Activated CD4-positive, alpha-beta T cell treated with anti-CD3 and anti-CD28 coated beads, Interleukin-2, amount 10 ng/mL, durations not matched to agents 7 days and 5 days (primary cell): Measurements from ENCODE around the gene WIPF2. TPM values are rescaled to one million over a fixed set of nuclear protein-coding genes. Genes with fewer than 3 reads are reported as not detected.

Experiments
- CTCF ChIA-PET: fragments of 350-600 bp; sonication (Branson Sonifier 250); formaldehyde crosslinking; loops from one replicate; lab custom pipeline; 2021; ENCODE audit warnings: antibody characterized with exemption; lab: Charles Lee
- POLR2A ChIA-PET: fragments of 350-600 bp; sonication (Branson Sonifier 250); formaldehyde crosslinking; loops from one replicate; lab custom pipeline; 2021; ENCODE audit warnings: antibody characterized with exemption; lab: Charles Lee
- DNase-seq: peaks from one replicate; pipeline ENCODE4 v3.0.0-alpha.2; 2020
- H3K27ac Mint-ChIP-seq: one replicate; pipeline ENCODE4 v1.8.0; 2021; ENCODE audit warnings: mild to moderate bottlenecking, moderate library complexity, mixed read lengths
- H3K27me3 Mint-ChIP-seq: one replicate; pipeline ENCODE4 v1.8.0; 2021; ENCODE audit warnings: mixed read lengths
- H3K36me3 Mint-ChIP-seq: one replicate; pipeline ENCODE4 v1.8.0; 2021; ENCODE audit warnings: low read depth, mixed read lengths
- H3K4me1 Mint-ChIP-seq: one replicate; pipeline ENCODE4 v1.8.0; 2021; ENCODE audit warnings: mixed read lengths
- H3K4me3 Mint-ChIP-seq: one replicate; pipeline ENCODE4 v1.8.0; 2021; ENCODE audit warnings: mild to moderate bottlenecking, moderate library complexity, mixed read lengths
- H3K9me3 Mint-ChIP-seq: one replicate; pipeline ENCODE4 v1.8.0; 2021; ENCODE audit warnings: mixed read lengths
- total RNA-seq, 2 experiments: library from RNA; stranded (reverse); gene quantifications; one replicate each; pipeline ENCODE4 v1.2.3, GENCODE V29; 2021

The WIPF2 gene, protein sequence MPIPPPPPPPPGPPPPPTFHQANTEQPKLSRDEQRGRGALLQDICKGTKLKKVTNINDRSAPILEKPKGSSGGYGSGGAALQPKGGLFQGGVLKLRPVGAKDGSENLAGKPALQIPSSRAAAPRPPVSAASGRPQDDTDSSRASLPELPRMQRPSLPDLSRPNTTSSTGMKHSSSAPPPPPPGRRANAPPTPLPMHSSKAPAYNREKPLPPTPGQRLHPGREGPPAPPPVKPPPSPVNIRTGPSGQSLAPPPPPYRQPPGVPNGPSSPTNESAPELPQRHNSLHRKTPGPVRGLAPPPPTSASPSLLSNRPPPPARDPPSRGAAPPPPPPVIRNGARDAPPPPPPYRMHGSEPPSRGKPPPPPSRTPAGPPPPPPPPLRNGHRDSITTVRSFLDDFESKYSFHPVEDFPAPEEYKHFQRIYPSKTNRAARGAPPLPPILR
- 10 to 100 TPM; 23.7 to 26.7 TPM for total RNA-seq

DNA sequence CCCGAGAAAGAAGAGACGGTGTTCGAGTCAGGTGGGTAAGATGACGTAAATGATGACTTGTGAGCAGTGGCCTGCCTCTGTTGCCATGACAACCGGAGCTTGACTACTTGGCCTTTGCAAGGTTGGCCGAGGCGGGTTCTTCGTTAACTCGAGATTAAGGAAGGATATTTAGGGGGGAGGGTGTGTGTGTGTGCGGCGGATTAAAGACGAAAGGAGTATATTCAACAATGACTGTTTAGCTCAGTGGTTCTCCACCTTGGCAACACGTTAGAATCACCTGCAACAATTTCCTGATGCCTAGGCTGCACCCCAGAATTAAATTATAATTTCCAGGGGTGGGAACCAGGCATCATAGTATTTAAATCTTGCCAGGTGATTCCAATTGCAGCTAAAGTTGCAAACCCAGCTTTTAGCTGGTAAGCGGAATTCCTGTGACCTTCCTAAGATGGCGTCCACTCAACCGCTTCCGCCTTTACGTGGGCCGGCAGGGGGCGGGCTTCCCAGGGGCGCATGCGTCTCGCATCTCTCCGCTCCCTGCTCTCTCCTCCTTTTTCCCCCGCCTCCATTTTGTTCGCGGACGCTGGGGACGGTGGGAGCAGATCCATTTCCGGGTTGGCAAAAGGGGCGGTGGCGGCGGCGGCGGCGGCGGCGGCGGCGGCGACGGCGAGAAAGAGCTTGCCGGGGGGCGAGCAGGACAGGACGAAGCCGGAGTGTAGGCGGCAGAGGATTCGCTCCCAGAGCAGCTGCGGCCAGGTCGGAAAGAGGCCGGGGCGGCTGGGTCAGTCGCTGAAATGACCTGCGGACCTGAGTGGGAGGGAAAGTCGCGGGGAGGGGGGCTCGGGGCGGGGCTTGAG lies at the start of gene WIPF2:
Gene WIPF2, plus strand, starts transcription at position 565 of the 854 bp plus-strand sequence. CDS start 37,156 bp downstream, outside the sequence.
- Mint-ChIP-seq H3K4me3 (peak within 1 kb of the TSS; percentile 80), H3K27ac (peak within 1 kb of the TSS; percentile 100), H3K9me3 (no peaks in the 10 kb centered on the region), H3K4me1 (peaks cover 34% of the 10 kb centered on the region), H3K36me3 (peaks cover 4% of the 10 kb centered on the region), H3K27me3 (no peaks in the 10 kb centered on the region)
- ChIA-PET CTCF (interaction anchor here (0.6 to 3.2 kb wide), 17 partner anchors 10 to 214 kb away, joined by 3 to 13 read pairs (median 4); partner anchors contain the start of gene MSL1), POLR2A (interaction anchor here (0.9 to 1.1 kb wide), 2 partner anchors 69 to 191 kb away, joined by 3 read pairs; partner anchors contain the start of gene CDC6)
- peak; percentile 97 for DNase-seq

DNA sequence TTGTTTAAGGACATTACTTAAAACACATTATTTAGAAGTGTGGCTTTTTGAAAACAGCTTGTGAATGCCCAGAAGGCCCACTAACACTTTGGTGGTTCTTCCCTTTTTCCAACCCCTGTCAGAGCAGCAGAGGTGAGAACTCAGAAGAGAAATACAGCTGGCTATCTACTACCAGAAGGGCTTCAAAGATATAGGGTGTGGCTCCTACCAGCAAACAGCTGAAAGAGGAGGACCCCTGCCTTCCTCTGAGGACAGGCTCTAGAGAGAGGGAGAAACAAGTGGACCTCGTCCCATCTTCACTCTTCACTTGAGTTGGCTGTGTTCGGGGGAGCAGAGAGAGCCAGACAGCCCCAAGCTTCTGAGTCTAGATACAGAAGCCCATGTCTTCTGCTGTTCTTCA lies 48.8 kb upstream of the WIPF2 start:
- POLR2A ChIA-PET, result interaction anchor here (0.5 kb wide), 1 partner anchor 60 kb away, joined by 3 read pairs; no protein-coding TSS in a partner anchor
- peaks cover 59% of the 10 kb centered on the region for H3K36me3 Mint-ChIP-seq
- peaks cover 6% of the 10 kb centered on the region for H3K4me1 Mint-ChIP-seq
- no peak overlapping the region for H3K27ac Mint-ChIP-seq
- CTCF ChIA-PET, result interaction anchor here (0.6 to 1.4 kb wide), 5 partner anchors 9 to 157 kb away, joined by 3 to 4 read pairs (median 3); partner anchors contain the start of gene CASC3
- no peak for DNase-seq
- no peaks in the 10 kb centered on the region for H3K9me3 Mint-ChIP-seq
- H3K27me3 Mint-ChIP-seq, result no peaks in the 10 kb centered on the region
- H3K4me3 Mint-ChIP-seq, result no peak overlapping the region

DNA sequence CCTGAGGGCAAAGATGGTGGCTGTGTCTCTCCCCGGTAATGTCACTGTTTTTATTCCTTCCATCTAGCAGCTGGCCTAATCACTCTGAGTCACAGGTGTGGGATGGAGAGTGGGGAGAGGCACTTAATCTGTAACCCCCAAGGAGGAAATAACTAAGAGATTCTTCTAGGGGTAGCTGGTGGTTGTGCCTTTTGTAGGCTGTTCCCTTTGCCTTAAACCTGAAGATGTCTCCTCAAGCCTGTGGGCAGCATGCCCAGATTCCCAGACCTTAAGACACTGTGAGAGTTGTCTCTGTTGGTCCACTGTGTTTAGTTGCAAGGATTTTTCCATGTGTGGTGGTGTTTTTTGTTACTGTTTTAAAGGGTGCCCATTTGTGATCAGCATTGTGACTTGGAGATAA lies 47.4 kb upstream of the WIPF2 start:
- Mint-ChIP-seq H3K4me3 (no peak overlapping the region), H3K9me3 (no peaks in the 10 kb centered on the region), H3K4me1 (peaks cover 7% of the 10 kb centered on the region), H3K36me3 (peaks cover 54% of the 10 kb centered on the region), H3K27ac (no peak overlapping the region), H3K27me3 (no peaks in the 10 kb centered on the region)
- ChIA-PET CTCF (no interaction called here), POLR2A (no interaction called here)
- DNase-seq, result no peak

DNA sequence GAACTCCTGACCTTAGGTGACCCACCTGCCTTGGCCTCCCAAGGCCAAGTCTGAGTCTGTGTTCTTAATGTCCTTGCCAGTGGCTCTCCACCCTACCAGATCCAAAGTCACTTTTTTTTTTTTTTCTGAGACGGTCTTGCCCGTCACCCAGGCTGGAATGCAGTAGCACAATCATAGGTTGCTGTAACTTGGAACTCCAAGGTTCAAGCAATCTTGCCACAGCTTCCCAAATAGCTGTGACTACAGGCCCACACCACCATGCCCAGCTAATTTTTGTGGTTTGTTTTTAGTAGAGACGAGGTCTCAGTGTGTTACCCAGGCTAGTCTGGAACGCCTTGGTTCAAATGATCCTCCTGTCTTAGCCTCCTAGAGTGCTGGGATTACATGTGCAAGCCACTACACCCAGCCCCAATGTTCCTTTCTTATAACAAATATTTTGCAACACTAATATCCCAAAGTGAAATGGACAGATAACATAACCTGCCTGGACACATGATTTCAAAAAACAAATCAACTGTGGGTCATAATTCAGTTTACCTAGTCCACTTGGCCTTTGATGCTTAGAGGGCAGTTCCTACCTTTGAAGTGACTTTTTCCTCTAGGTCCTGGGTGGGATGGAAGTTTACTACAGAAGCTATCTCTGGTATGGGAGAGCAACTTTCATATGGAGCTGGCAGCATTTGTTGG lies 45.9 kb upstream of the WIPF2 start:
- CTCF ChIA-PET, result interaction anchor here (0.6 to 0.9 kb wide), 2 partner anchors 25 to 60 kb away, joined by 3 to 4 read pairs; no protein-coding TSS in a partner anchor
- H3K36me3 Mint-ChIP-seq, result peaks cover 44% of the 10 kb centered on the region

DNA sequence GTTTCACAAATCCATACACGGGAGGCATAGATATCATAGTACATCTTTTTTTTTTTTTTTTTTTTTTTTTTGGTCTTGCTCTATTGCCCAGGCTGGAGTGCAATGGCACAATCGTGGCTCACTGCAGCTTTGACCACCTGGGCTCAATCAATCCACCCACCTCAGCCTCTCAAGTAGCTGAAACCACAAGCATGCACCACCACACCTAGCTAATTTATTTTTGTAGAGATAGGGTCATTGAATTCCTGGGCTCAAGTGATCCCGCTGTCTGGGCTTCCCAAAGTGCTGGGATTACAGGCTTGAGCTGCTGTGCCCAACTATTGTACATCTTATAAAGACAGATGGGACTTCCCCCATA lies 45.3 kb upstream of the WIPF2 start:
- Mint-ChIP-seq H3K4me3 (no peak overlapping the region), H3K27ac (no peak overlapping the region), H3K36me3 (peaks cover 38% of the 10 kb centered on the region), H3K4me1 (peaks cover 6% of the 10 kb centered on the region), H3K27me3 (no peaks in the 10 kb centered on the region), H3K9me3 (no peaks in the 10 kb centered on the region)
- no peak for DNase-seq
- CTCF ChIA-PET, result interaction anchor here (0.6 to 0.9 kb wide), 2 partner anchors 25 to 61 kb away, joined by 3 to 4 read pairs; no protein-coding TSS in a partner anchor
- POLR2A ChIA-PET, result interaction anchor here (0.7 kb wide), 1 partner anchor 70 kb away, joined by 3 read pairs; no protein-coding TSS in a partner anchor

More for the DNA sequence above, 45.9 kb upstream of the WIPF2 start:
- Mint-ChIP-seq H3K27ac (no peak overlapping the region), H3K27me3 (no peaks in the 10 kb centered on the region), H3K9me3 (no peaks in the 10 kb centered on the region), H3K4me1 (peaks cover 10% of the 10 kb centered on the region), H3K4me3 (no peak overlapping the region)
- no peak for DNase-seq
- POLR2A ChIA-PET, result no interaction called here

DNA sequence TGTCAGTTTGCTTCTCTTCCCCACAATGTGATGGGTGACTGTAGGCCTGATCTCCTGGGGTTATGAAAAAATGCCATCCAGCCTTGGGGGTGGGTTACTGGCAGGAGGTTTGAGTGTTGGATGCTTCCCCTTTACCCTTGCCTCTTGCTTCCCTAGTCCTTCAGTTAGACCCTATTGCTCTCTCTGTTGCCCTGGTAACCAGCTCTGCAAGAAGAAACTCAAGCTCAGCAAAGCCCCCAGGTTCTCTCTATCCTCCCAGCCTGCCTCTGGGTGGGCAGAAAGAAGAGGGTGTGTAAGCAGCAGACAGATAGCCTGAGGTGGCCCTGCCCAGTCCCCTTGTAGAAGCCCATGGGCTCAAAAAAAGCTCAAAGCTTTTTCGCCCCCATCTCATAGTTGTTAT lies 44.6 kb upstream of the WIPF2 start:
- no peak overlapping the region for H3K27ac Mint-ChIP-seq
- H3K9me3 Mint-ChIP-seq, result no peaks in the 10 kb centered on the region
- CTCF ChIA-PET, result interaction anchor here (0.5 to 3.7 kb wide), 6 partner anchors 16 to 1229 kb away, joined by 3 to 21 read pairs (median 3); partner anchors contain the start of gene MED1
- H3K36me3 Mint-ChIP-seq, result peaks cover 32% of the 10 kb centered on the region
- DNase-seq, result no peak
- POLR2A ChIA-PET, result interaction anchor here (0.5 to 0.7 kb wide), 2 partner anchors 71 to 165 kb away, joined by 3 read pairs; no protein-coding TSS in a partner anchor
- H3K27me3 Mint-ChIP-seq, result no peaks in the 10 kb centered on the region
- peaks cover 6% of the 10 kb centered on the region for H3K4me1 Mint-ChIP-seq
- H3K4me3 Mint-ChIP-seq, result no peak overlapping the region

DNA sequence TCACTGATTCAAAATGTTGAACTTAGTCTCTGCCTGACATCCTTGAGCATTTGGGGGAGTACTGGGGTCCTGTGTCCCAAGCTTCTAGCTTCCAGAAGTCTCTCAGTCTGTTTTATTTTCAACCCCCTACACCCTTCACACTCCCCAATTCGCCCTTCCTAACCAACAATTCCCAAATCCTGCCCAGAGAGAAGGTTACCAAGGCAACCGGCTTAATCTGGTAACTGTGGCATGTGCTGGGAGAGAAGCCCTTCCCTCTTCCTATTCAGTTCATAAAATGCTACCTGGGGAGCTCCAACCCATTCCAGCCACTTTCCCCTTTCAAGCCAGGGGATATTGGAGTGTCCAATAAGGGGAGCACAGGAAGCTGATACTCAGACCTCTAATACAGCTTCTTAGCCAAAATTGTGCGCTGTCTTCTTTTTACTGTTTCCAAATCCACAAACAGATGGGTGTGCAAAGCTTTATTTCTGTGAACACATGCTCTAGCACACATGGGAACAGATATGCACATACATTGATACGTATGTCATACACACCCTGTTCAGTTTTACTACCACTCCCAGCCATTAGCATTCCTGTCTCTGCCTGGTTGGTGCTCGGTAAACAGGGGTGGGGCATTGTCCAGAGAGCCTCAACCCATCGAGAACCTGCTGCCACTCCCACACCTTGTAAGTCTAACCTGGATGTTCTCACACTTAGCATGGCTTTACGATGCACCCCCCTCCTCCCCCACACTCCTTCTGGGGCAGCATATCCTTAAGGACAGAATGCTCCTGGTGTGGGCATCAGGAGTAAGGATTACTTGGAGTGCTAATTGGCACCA lies 43.0 kb upstream of the WIPF2 start:
- CTCF ChIA-PET, result interaction anchor here (1.0 to 3.7 kb wide), 6 partner anchors 8 to 1227 kb away, joined by 3 to 21 read pairs (median 4); partner anchors contain the start of gene NR1D1
- no peaks in the 10 kb centered on the region for H3K27me3 Mint-ChIP-seq
- no peak overlapping the region for H3K27ac Mint-ChIP-seq
- H3K36me3 Mint-ChIP-seq, result peaks cover 28% of the 10 kb centered on the region
- POLR2A ChIA-PET, result no interaction called here
- DNase-seq, result no peak
- H3K4me3 Mint-ChIP-seq, result no peak overlapping the region
- H3K4me1 Mint-ChIP-seq, result peaks cover 8% of the 10 kb centered on the region
- H3K9me3 Mint-ChIP-seq, result no peaks in the 10 kb centered on the region

DNA sequence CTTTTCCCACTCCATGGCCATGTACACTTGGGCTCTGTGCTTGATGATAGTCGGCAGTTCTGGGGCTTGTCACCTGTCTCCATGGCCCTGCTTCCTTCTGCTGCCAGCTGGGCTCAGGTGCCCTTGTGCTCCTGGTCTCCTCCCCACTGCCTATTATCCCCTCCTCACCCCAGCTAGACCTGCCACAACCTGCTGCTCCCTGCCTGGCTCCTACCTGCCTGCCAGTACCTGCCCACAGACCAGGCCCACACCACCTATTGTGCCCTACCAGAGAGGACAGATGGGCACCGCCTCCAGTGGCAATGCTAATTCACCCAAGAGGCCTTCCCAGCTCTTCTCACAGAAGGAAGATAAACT lies 42.4 kb upstream of the WIPF2 start:
- Mint-ChIP-seq H3K27ac (peak overlapping the region; percentile 60), H3K4me3 (no peak overlapping the region), H3K4me1 (peaks cover 8% of the 10 kb centered on the region), H3K27me3 (no peaks in the 10 kb centered on the region), H3K9me3 (no peaks in the 10 kb centered on the region), H3K36me3 (peaks cover 24% of the 10 kb centered on the region)
- no peak for DNase-seq
- POLR2A ChIA-PET, result no interaction called here
- CTCF ChIA-PET, result interaction anchor here (1.1 to 3.7 kb wide), 4 partner anchors 8 to 76 kb away, joined by 3 to 21 read pairs (median 7); partner anchors contain the start of gene NR1D1

DNA sequence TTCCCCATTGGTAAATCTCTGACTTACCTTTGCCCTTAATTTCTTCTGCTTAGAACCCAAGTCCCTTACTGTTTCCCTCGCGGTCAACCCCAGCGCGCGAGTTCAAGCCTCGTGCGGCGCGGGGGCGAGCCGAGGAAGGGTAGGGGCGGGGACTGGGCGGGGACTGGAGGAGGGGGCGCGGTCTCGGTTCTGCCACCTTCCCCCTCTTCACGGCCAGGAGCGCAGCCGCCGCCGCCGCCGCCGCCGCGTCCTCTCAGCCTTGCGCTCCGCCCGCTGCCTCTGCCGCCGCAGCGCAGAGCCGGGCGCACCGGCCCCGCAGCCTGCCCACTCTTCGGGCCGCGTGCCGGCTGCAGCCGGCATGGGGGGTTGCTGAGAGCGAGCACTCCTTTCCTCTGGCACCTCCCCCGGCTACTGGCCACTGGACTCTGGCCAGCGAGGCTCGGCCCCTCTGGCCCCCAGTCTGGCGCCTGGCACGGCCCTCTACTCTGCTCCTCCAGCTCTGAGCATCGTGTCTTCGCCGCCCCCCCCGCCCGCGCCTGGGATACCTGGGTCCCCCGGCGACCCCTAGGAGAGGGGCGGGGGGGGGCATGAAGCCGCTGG lies 41.7 kb upstream of the WIPF2 start, which contains the start of gene RAPGEFL1:
Gene RAPGEFL1, plus strand, starts transcription at position 196 of the 600 bp plus-strand sequence. Its CDS starts 392 bp downstream, at position 588.
- H3K9me3 Mint-ChIP-seq, result no peaks in the 10 kb centered on the region
- CTCF ChIA-PET, result interaction anchor here (1.4 to 3.7 kb wide), 4 partner anchors 9 to 77 kb away, joined by 4 to 21 read pairs (median 8); partner anchors contain the start of gene NR1D1
- POLR2A ChIA-PET, result no interaction called here

DNA sequence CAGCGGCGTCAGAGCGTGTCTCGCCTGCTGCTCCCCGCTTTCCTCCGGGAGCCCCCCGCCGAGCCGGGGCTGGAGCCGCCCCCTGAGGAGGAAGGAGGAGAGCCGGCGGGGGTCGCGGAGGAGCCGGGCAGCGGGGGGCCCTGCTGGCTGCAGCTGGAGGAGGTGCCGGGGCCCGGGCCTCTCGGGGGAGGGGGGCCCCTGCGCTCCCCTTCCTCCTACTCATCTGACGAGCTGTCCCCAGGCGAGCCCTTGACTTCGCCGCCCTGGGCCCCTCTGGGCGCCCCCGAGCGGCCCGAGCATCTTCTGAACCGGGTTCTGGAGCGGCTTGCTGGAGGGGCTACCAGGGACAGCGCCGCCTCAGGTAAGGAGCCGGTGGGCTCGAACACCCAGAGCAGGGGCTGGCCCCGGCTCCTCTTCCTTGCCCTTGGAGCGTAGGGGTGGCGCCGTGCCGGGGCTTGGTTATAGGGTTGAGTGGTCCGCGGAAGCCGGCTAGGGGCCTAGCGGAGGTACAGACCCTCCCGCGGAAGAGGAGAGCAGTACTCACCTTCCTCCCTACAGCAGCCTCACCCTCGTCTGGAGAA lies 41.0 kb upstream of the WIPF2 start:
- ChIA-PET CTCF (interaction anchor here (0.6 to 3.7 kb wide), 7 partner anchors 8 to 174 kb away, joined by 3 to 21 read pairs (median 4); no protein-coding TSS in a partner anchor), POLR2A (no interaction called here)
- Mint-ChIP-seq H3K4me1 (peaks cover 8% of the 10 kb centered on the region), H3K27ac (no peak overlapping the region), H3K9me3 (no peaks in the 10 kb centered on the region), H3K27me3 (no peaks in the 10 kb centered on the region), H3K4me3 (peak overlapping the region; percentile 32), H3K36me3 (peaks cover 15% of the 10 kb centered on the region)
- DNase-seq, result no peak

More for the DNA sequence above, 41.7 kb upstream of the WIPF2 start, which contains the start of gene RAPGEFL1:
- Mint-ChIP-seq H3K27me3 (no peaks in the 10 kb centered on the region), H3K4me1 (peaks cover 8% of the 10 kb centered on the region), H3K4me3 (peak within 1 kb of the TSS; percentile 32), H3K36me3 (peaks cover 18% of the 10 kb centered on the region), H3K27ac (peak within 1 kb of the TSS; percentile 60)
- DNase-seq, result peak; percentile 83
